SK-N-SH treated with all-trans-retinoic acid at 6 μM for 48 hours (cell line): Measurements from ENCODE around the gene SCAMP3.

Experiments used
- ATAC-seq: fragments of 200-7000 bp; cut with Tn5 transposase; 3 replicates; pipeline ENCODE4 v1.9.1; 2020; ENCODE audit warnings: mild to moderate bottlenecking, moderate library complexity
- ARNTL ChIP-seq: fragments of 450-650 bp; formaldehyde crosslinking; IDR thresholded peaks from 2 replicates; pipeline ENCODE4 v1.5.0; 2020; ENCODE audit warnings: low read depth, mild to moderate bottlenecking, moderate library complexity, borderline replicate concordance
- BACH2 ChIP-seq: fragments of 250-450 bp; sonication (Bioruptor Pico); IDR thresholded peaks from 2 replicates; pipeline ENCODE4 v1.9.0; 2021; ENCODE audit warnings: mild to moderate bottlenecking, borderline replicate concordance
- CREB5 ChIP-seq: fragments of 250-450 bp; sonication (Bioruptor Pico); IDR thresholded peaks from 2 replicates; pipeline ENCODE4 v1.5.1; 2020; ENCODE audit warnings: low read depth, mild to moderate bottlenecking, moderate library complexity
- CSDC2 ChIP-seq: fragments of 250-450 bp; sonication (Bioruptor Pico); IDR thresholded peaks from 2 replicates; pipeline ENCODE4 v1.5.0; 2020; ENCODE audit warnings: mild to moderate bottlenecking, moderate library complexity
- CSRNP3 ChIP-seq: fragments of 250-450 bp; sonication (Bioruptor Pico); IDR thresholded peaks from 2 replicates; pipeline ENCODE4 v1.5.1; 2021; ENCODE audit warnings: mild to moderate bottlenecking, moderate library complexity
- ESRRG ChIP-seq: fragments of 250-450 bp; sonication (Bioruptor Pico); IDR thresholded peaks from 2 replicates; pipeline ENCODE4 v1.6.1; 2021; ENCODE audit warnings: mild to moderate bottlenecking
- GLIS3 ChIP-seq: fragments of 250-450 bp; sonication (Bioruptor Pico); IDR thresholded peaks from 2 replicates; pipeline ENCODE4 v1.5.0; 2020; ENCODE audit warnings: mild to moderate bottlenecking, moderate library complexity
- ISL1 ChIP-seq: fragments of 250-450 bp; sonication (Bioruptor Pico); IDR thresholded peaks from 2 replicates; pipeline ENCODE4 v2.1.2; 2022; ENCODE audit warnings: mild to moderate bottlenecking, moderate library complexity
- OSR1 ChIP-seq: fragments of 250-450 bp; sonication (Bioruptor Pico); IDR thresholded peaks from 2 replicates; pipeline ENCODE4 v1.8.0; 2022; ENCODE audit warnings: moderate library complexity, mild to moderate bottlenecking, inconsistent platforms
- PATZ1 ChIP-seq: fragments of 250-450 bp; sonication (Bioruptor Pico); IDR thresholded peaks from 2 replicates; pipeline ENCODE4 v1.8.0; 2020; ENCODE audit warnings: mild to moderate bottlenecking, moderate library complexity, borderline replicate concordance
- POU6F1 ChIP-seq: fragments of 250-450 bp; sonication (Bioruptor Pico); IDR thresholded peaks from 2 replicates; pipeline ENCODE4 v1.8.0; 2021; ENCODE audit warnings: low read depth, mild to moderate bottlenecking, moderate library complexity, borderline replicate concordance
- PPARA ChIP-seq: fragments of 250-450 bp; sonication (Bioruptor Pico); IDR thresholded peaks from 2 replicates; pipeline ENCODE4 v1.5.0; 2020; ENCODE audit warnings: mild to moderate bottlenecking, borderline replicate concordance
- RARB ChIP-seq: fragments of 250-450 bp; sonication (Bioruptor Pico); IDR thresholded peaks from 2 replicates; pipeline ENCODE4 v1.8.0; 2021; ENCODE audit warnings: mild to moderate bottlenecking, moderate library complexity
- SNAI2 ChIP-seq: fragments of 250-450 bp; sonication (Bioruptor Pico); IDR thresholded peaks from 2 replicates; pipeline ENCODE4 v1.5.0; 2020; ENCODE audit warnings: mild to moderate bottlenecking, moderate library complexity
- TCF4 ChIP-seq: fragments of 250-450 bp; sonication (Bioruptor Pico); IDR thresholded peaks from 2 replicates; pipeline ENCODE4 v1.8.0; 2021; ENCODE audit warnings: mild to moderate bottlenecking, moderate library complexity, borderline replicate concordance
- TOX ChIP-seq: fragments of 250-450 bp; sonication (Bioruptor Pico); IDR thresholded peaks from 2 replicates; pipeline ENCODE4 v1.8.0; 2021; ENCODE audit warnings: mild to moderate bottlenecking, moderate library complexity, borderline replicate concordance
- ZC3H10 ChIP-seq: fragments of 250-450 bp; sonication (Bioruptor Pico); IDR thresholded peaks from 2 replicates; pipeline ENCODE4 v1.5.1; 2021; ENCODE audit warnings: mild to moderate bottlenecking, moderate library complexity
- ZFP30 ChIP-seq: fragments of 450-650 bp; formaldehyde crosslinking; IDR thresholded peaks from 2 replicates; pipeline ENCODE4 v1.5.0; 2022; ENCODE audit warnings: mild to moderate bottlenecking, moderate library complexity
- ZNF565 ChIP-seq: fragments of 450-650 bp; formaldehyde crosslinking; conservative IDR thresholded peaks from 2 replicates; pipeline ENCODE4 v1.5.0; 2020; ENCODE audit warnings: low read depth, mild to moderate bottlenecking, moderate library complexity
- ZNF70 ChIP-seq: fragments of 450-650 bp; formaldehyde crosslinking; IDR thresholded peaks from 2 replicates; pipeline ENCODE4 v1.5.0; 2020; ENCODE audit warnings: mild to moderate bottlenecking, moderate library complexity
- ZNF8 ChIP-seq: fragments of 450-650 bp; formaldehyde crosslinking; IDR thresholded peaks from 2 replicates; pipeline ENCODE4 v1.5.0; 2020; ENCODE audit warnings: mild to moderate bottlenecking, moderate library complexity

Gene SCAMP3

GRCh38 chr1:155300553-155301329, 38.6 kb upstream of the SCAMP3 start:
- ATAC-seq = no peak; the same call in 2 of the 3 replicates
- TF ChIP-seq ZFP30 (CRISPR knock-in tag) (no peak), TOX (CRISPR knock-in tag) (no peak), CREB5 (CRISPR knock-in tag) (no peak), ZNF70 (no peak), GLIS3 (no peak), PPARA (CRISPR knock-in tag) (no peak), TCF4 (CRISPR knock-in tag) (no peak), OSR1 (no peak), POU6F1 (no peak), ARNTL (CRISPR knock-in tag) (no peak), BACH2 (no peak), ZC3H10 (CRISPR knock-in tag) (no peak), PATZ1 (no peak), ESRRG (no peak), CSRNP3 (no peak), ZNF8 (CRISPR knock-in tag) (no peak), ZNF565 (CRISPR knock-in tag) (no peak)

GRCh38 chr1:155300024-155300423, 37.9 kb upstream of the SCAMP3 start:
- ATAC-seq = no peak
- TF ChIP-seq ESRRG = no peak
- no peak for TF ChIP-seq ZNF565 (CRISPR knock-in tag)
- no peak for TF ChIP-seq POU6F1
- TF ChIP-seq ARNTL (CRISPR knock-in tag) = no peak
- no peak for TF ChIP-seq OSR1
- no peak for TF ChIP-seq PPARA (CRISPR knock-in tag)
- no peak for TF ChIP-seq TOX (CRISPR knock-in tag)
- TF ChIP-seq GLIS3 = no peak
- no peak for TF ChIP-seq SNAI2 (CRISPR knock-in tag)
- TF ChIP-seq ZNF8 (CRISPR knock-in tag) = no peak
- no peak for TF ChIP-seq RARB (CRISPR knock-in tag)

GRCh38 chr1:155297384-155297783, 35.2 kb upstream of the SCAMP3 start:
- TF ChIP-seq ISL1 (CRISPR knock-in tag) = no peak
- TF ChIP-seq CREB5 (CRISPR knock-in tag) = no peak
- TF ChIP-seq BACH2 = no peak
- TF ChIP-seq SNAI2 (CRISPR knock-in tag) = no peak
- no peak for TF ChIP-seq ARNTL (CRISPR knock-in tag)
- TF ChIP-seq PPARA (CRISPR knock-in tag) = no peak
- no peak for TF ChIP-seq TCF4 (CRISPR knock-in tag)
- no peak for TF ChIP-seq CSDC2
- TF ChIP-seq ZFP30 (CRISPR knock-in tag) = no peak
- no peak for TF ChIP-seq RARB (CRISPR knock-in tag)
- no peak for TF ChIP-seq POU6F1
- no peak for TF ChIP-seq PATZ1
- no peak for ATAC-seq
